Prostate gland (tissue), 2 donors: Measurements from ENCODE around the gene SLC66A2.

Source experiments
- CTCF ChIP-seq, 4 experiments: fragments of 200-600 bp in 2 of 4; fragments of 450-650 bp in 2 of 4; sonication (generic) in 2 of 4; IDR thresholded peaks; 1 replicate in 3 of 4; 2 replicates in 1 of 4; pipeline ENCODE4 v1.5.1; 2016 to 2019; ENCODE audit warnings: antibody characterized with exemption in 4 of 4, mild to moderate bottlenecking in 2 of 4, moderate library complexity in 2 of 4
- POLR2A ChIP-seq: fragments of 450-650 bp; IDR thresholded peaks from one replicate; pipeline ENCODE4 v1.6.1; 2016; ENCODE audit warnings: antibody characterized with exemption, mild to moderate bottlenecking

- TF ChIP-seq CTCF (IDR thresholded peaks at IDR 0.05) (no peak), POLR2A (no peak)
Observed at GRCh38 chr18:79955302-79956075, 4.0 kb upstream of the SLC66A2 start.
